Suprapubic skin (tissue), 3 donors: ENCODE results near the gene PIN1.
"Not testable (repeated sequence)": the region's sequence is repeated elsewhere in the genome, so short reads cannot be mapped to it uniquely, and the experiment has no call there.

Experiments
- POLR2A ChIP-seq, 2 donors: fragments of 450-650 bp; IDR thresholded peaks; one replicate each; pipeline ENCODE4 v1.6.1; 2017; ENCODE audit warnings: antibody characterized with exemption in 2 of 2, mild to moderate bottlenecking in 2 of 2, moderate library complexity in 2 of 2
- TF ChIP-seq, protein P1 (sequence below), 2 donors: fragments of 200-600 bp in 1 of 2; fragments of 450-650 bp in 1 of 2; sonication (generic) in 1 of 2; IDR thresholded peaks; one replicate each; pipeline ENCODE4 v1.5.1; 2016 to 2019; ENCODE audit warnings: antibody characterized with exemption in 2 of 2, mild to moderate bottlenecking in 1 of 2, moderate library complexity in 1 of 2

DNA sequence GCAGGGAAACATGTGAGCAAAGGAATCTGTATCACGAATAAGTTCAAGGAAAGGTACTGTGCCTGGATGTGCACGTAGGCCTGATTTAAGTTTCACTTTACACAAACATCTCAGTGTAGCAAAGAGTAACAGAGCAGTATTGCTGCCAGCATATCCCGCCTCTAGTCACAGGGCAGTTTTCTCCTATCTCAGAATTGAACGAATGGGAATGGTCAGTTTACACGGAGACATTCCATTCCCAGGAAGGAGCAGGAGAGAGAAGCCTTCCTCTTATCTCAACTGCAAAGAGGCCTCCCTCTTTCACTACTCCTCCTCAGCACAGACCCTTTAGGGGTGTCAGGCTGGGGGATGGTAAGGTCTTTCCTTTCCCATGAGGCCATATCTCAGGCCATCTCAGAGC lies 45.5 kb upstream of the PIN1 start:
- TF ChIP-seq, protein P1, sequence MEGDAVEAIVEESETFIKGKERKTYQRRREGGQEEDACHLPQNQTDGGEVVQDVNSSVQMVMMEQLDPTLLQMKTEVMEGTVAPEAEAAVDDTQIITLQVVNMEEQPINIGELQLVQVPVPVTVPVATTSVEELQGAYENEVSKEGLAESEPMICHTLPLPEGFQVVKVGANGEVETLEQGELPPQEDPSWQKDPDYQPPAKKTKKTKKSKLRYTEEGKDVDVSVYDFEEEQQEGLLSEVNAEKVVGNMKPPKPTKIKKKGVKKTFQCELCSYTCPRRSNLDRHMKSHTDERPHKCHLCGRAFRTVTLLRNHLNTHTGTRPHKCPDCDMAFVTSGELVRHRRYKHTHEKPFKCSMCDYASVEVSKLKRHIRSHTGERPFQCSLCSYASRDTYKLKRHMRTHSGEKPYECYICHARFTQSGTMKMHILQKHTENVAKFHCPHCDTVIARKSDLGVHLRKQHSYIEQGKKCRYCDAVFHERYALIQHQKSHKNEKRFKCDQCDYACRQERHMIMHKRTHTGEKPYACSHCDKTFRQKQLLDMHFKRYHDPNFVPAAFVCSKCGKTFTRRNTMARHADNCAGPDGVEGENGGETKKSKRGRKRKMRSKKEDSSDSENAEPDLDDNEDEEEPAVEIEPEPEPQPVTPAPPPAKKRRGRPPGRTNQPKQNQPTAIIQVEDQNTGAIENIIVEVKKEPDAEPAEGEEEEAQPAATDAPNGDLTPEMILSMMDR (IDR thresholded peaks at IDR 0.05) = not testable (repeated sequence)
- TF ChIP-seq POLR2A (IDR thresholded peaks at IDR 0.05) = not testable (repeated sequence)
